ENCODE measurements around the gene MAMDC4. TPM values are rescaled to one million over a fixed set of nuclear protein-coding genes. Genes with fewer than 3 reads are reported as not detected.

MAMDC4 gene
- total RNA-seq, 1 experiment from 2014 or later, result 6.7 TPM

DNA sequence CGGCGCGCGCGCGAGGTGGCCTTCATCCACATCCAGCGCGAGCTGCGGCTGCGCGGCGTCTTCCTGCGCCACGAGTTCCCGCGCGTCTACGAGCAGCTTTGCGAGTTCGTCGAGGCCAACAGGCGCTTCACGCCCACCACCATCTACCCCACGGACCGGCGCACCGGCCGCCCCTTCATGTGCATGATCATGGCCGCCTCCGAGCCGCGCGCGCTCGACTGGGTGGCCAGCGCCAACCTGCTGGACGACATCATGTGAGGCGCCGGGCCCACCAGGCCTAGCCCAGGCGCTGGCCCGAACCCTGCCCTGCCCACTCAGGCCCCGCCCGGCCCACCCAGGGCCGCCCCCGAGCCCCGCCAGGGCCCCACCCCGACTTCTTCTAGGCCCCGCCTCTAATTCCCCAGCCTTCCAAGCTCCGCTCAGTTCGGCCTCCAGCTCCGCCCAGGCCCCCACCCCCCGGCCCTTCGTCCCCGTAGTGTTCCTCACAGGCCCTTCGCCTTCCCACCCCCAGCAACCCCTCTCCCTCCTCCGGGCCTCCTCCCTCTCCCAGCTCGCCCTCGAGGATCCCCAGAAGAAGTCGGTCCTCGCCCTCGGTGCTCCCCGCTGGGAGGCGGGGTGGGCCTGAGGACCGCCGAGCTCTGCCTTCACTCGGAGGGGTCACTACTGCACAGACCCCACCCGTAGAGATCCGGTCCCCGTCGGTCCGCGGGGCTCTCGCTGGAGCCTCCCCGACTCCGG lies 4.9 kb upstream of the MAMDC4 start (continued):
- 0 out of 2 replicates have a peak, but pooled peaks have one; percentile 38 for TF ChIP-seq E2F4 (CRISPR knock-in tag; IDR thresholded peaks at IDR 0.05; ENCODE audit: borderline replicate concordance, low read depth)
- TF ChIP-seq ETV6 (CRISPR knock-in tag; IDR thresholded peaks at IDR 0.05), result 0 out of 2 replicates have a peak, but pooled peaks have one; percentile 12
- peak; percentile 96 for TF ChIP-seq ZNF263 (CRISPR knock-in tag; IDR thresholded peaks at IDR 0.05; ENCODE audit: low read depth)
- TF ChIP-seq RORB (CRISPR knock-in tag; IDR thresholded peaks at IDR 0.05), result no peak
- TF ChIP-seq, protein P1, sequence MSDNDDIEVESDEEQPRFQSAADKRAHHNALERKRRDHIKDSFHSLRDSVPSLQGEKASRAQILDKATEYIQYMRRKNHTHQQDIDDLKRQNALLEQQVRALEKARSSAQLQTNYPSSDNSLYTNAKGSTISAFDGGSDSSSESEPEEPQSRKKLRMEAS (CRISPR knock-in tag; IDR thresholded peaks at IDR 0.05), result peak; percentile 32; the same call in 1 of the 2 replicates

- peak; percentile 1 for ATAC-seq
- H3K27ac Mint-ChIP-seq, result peak overlapping the region; percentile 93
- peaks cover 2% of the 10 kb centered on the region; the same call in 1 of the 2 replicates for H3K36me3 Mint-ChIP-seq
- peaks cover 3% of the 10 kb centered on the region for H3K27me3 Mint-ChIP-seq (ENCODE audit: low read depth)
- no peaks in the 10 kb centered on the region for H3K9me3 Mint-ChIP-seq
- CTCF ChIA-PET, result interaction anchor here (0.6 to 3.0 kb wide), 19 partner anchors 13 to 303 kb away, joined by 3 to 18 read pairs (median 7); partner anchors contain the start of genes NPDC1, RABL6 and TRAF2
- DNase-seq (ENCODE audit: low spot score), result peak; percentile 82
- H3K4me3 Mint-ChIP-seq, result peak overlapping the region; percentile 94
- POLR2A ChIA-PET, result interaction anchor here (0.6 to 3.0 kb wide), 10 partner anchors 9 to 452 kb away, joined by 3 to 14 read pairs (median 4); partner anchors contain the start of genes EDF1, RABL6 and TRAF2
- peaks cover 8% of the 10 kb centered on the region for H3K4me1 Mint-ChIP-seq
- TF ChIP-seq FOXK1 (CRISPR knock-in tag; IDR thresholded peaks at IDR 0.05) (peak; percentile 77), STAT6 (CRISPR knock-in tag; conservative IDR thresholded peaks at IDR 0.05; ENCODE audit: low read depth) (no peak), ZNF121 (CRISPR knock-in tag; IDR thresholded peaks at IDR 0.05) (no peak), HMGXB4 (CRISPR knock-in tag; IDR thresholded peaks at IDR 0.05) (peak; percentile 84), TEAD4 (CRISPR knock-in tag; IDR thresholded peaks at IDR 0.05) (no peak), RELA (CRISPR knock-in tag; IDR thresholded peaks at IDR 0.05; ENCODE audit: borderline replicate concordance) (0 out of 2 replicates have a peak, but pooled peaks have one; percentile 76), CREM (CRISPR knock-in tag; IDR thresholded peaks at IDR 0.05) (no peak), ATF1 (CRISPR knock-in tag; IDR thresholded peaks at IDR 0.05) (0 out of 2 replicates have a peak, but pooled peaks have one; percentile 74), FOXP1 (CRISPR knock-in tag; IDR thresholded peaks at IDR 0.05; ENCODE audit: borderline replicate concordance) (0 out of 2 replicates have a peak, but pooled peaks have one; percentile 62), E2F4 (CRISPR knock-in tag; IDR thresholded peaks at IDR 0.05; ENCODE audit: borderline replicate concordance, low read depth) (no peak), SMAD3 (CRISPR knock-in tag; IDR thresholded peaks at IDR 0.05; ENCODE audit: borderline replicate concordance) (0 out of 2 replicates have a peak, but pooled peaks have one; percentile 46), ZNF219 (CRISPR knock-in tag; IDR thresholded peaks at IDR 0.05; ENCODE audit: borderline replicate concordance) (0 out of 2 replicates have a peak, but pooled peaks have one; percentile 28), ZNF281 (CRISPR knock-in tag; IDR thresholded peaks at IDR 0.05) (no peak)
- TF ChIP-seq, protein P1 (CRISPR knock-in tag; IDR thresholded peaks at IDR 0.05), result 0 out of 2 replicates have a peak, but pooled peaks have one; percentile 34
- TF ChIP-seq, protein P2, sequence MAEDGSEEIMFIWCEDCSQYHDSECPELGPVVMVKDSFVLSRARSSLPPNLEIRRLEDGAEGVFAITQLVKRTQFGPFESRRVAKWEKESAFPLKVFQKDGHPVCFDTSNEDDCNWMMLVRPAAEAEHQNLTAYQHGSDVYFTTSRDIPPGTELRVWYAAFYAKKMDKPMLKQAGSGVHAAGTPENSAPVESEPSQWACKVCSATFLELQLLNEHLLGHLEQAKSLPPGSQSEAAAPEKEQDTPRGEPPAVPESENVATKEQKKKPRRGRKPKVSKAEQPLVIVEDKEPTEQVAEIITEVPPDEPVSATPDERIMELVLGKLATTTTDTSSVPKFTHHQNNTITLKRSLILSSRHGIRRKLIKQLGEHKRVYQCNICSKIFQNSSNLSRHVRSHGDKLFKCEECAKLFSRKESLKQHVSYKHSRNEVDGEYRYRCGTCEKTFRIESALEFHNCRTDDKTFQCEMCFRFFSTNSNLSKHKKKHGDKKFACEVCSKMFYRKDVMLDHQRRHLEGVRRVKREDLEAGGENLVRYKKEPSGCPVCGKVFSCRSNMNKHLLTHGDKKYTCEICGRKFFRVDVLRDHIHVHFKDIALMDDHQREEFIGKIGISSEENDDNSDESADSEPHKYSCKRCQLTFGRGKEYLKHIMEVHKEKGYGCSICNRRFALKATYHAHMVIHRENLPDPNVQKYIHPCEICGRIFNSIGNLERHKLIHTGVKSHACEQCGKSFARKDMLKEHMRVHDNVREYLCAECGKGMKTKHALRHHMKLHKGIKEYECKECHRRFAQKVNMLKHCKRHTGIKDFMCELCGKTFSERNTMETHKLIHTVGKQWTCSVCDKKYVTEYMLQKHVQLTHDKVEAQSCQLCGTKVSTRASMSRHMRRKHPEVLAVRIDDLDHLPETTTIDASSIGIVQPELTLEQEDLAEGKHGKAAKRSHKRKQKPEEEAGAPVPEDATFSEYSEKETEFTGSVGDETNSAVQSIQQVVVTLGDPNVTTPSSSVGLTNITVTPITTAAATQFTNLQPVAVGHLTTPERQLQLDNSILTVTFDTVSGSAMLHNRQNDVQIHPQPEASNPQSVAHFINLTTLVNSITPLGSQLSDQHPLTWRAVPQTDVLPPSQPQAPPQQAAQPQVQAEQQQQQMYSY (CRISPR knock-in tag; IDR thresholded peaks at IDR 0.05), result peak; percentile 44; the same call in 1 of the 2 replicates
These were observed 4.2 kb upstream of the MAMDC4 start for GRCh38 chr9:136847826-136848392.
